Measurements from ENCODE around the gene PAX2.

PAX2 gene

GRCh38 chr10:100731407-100732240 is 13.8 kb upstream of the PAX2 start:
- peaks cover 37% of the 10 kb centered on the region for H3K4me1 Mint-ChIP-seq (ENCODE audit: low read depth)
- H3K4me3 Mint-ChIP-seq: peak overlapping the region; percentile 38
- peaks cover 96% of the 10 kb centered on the region for H3K27me3 Mint-ChIP-seq
- H3K36me3 Mint-ChIP-seq (ENCODE audit: low read depth): no peaks in the 10 kb centered on the region
- DNase-seq: no peak
- no peaks in the 10 kb centered on the region for H3K9me3 Mint-ChIP-seq
- no peak overlapping the region for H3K27ac Mint-ChIP-seq

GRCh38 chr10:100732241-100732596 is 13.2 kb upstream of the PAX2 start:
- no peak for DNase-seq
- no peaks in the 10 kb centered on the region for H3K9me3 Mint-ChIP-seq
- H3K27ac Mint-ChIP-seq: no peak overlapping the region
- H3K27me3 Mint-ChIP-seq: peaks cover 98% of the 10 kb centered on the region
- no peak overlapping the region for H3K4me3 Mint-ChIP-seq
- H3K36me3 Mint-ChIP-seq (ENCODE audit: low read depth): no peaks in the 10 kb centered on the region
- H3K4me1 Mint-ChIP-seq (ENCODE audit: low read depth): peaks cover 40% of the 10 kb centered on the region

GRCh38 chr10:100733329-100733728 is 12.1 kb upstream of the PAX2 start:
- no peak overlapping the region for H3K4me3 Mint-ChIP-seq
- DNase-seq: no peak
- peaks cover 49% of the 10 kb centered on the region for H3K4me1 Mint-ChIP-seq (ENCODE audit: low read depth)
- no peaks in the 10 kb centered on the region for H3K36me3 Mint-ChIP-seq (ENCODE audit: low read depth)
- peaks cover 98% of the 10 kb centered on the region for H3K27me3 Mint-ChIP-seq
- no peak overlapping the region for H3K27ac Mint-ChIP-seq
- H3K9me3 Mint-ChIP-seq: no peaks in the 10 kb centered on the region

GRCh38 chr10:100734295-100735086 is 10.9 kb upstream of the PAX2 start:
- no peaks in the 10 kb centered on the region for H3K9me3 Mint-ChIP-seq
- H3K4me3 Mint-ChIP-seq: no peak overlapping the region
- H3K4me1 Mint-ChIP-seq (ENCODE audit: low read depth): peaks cover 46% of the 10 kb centered on the region
- H3K27ac Mint-ChIP-seq: no peak overlapping the region
- H3K27me3 Mint-ChIP-seq: peaks cover 98% of the 10 kb centered on the region
- DNase-seq: no peak
- no peaks in the 10 kb centered on the region for H3K36me3 Mint-ChIP-seq (ENCODE audit: low read depth)

GRCh38 chr10:100735087-100735336 is 10.4 kb upstream of the PAX2 start:
- H3K4me1 Mint-ChIP-seq (ENCODE audit: low read depth): peaks cover 42% of the 10 kb centered on the region
- H3K4me3 Mint-ChIP-seq: no peak overlapping the region
- H3K9me3 Mint-ChIP-seq: no peaks in the 10 kb centered on the region
- no peak overlapping the region for H3K27ac Mint-ChIP-seq
- H3K36me3 Mint-ChIP-seq (ENCODE audit: low read depth): no peaks in the 10 kb centered on the region
- DNase-seq: no peak
- H3K27me3 Mint-ChIP-seq: peaks cover 98% of the 10 kb centered on the region

- Mint-ChIP-seq H3K36me3 (ENCODE audit: low read depth) (no peaks in the 10 kb centered on the region), H3K4me3 (no peak overlapping the region), H3K27me3 (peaks cover 98% of the 10 kb centered on the region), H3K4me1 (ENCODE audit: low read depth) (peaks cover 38% of the 10 kb centered on the region), H3K9me3 (no peaks in the 10 kb centered on the region), H3K27ac (no peak overlapping the region)
- peak; percentile 32 for DNase-seq
Measured at GRCh38 chr10:100735337-100736143, 9.8 kb upstream of the PAX2 start.

- Mint-ChIP-seq H3K4me3 (no peak overlapping the region), H3K36me3 (ENCODE audit: low read depth) (no peaks in the 10 kb centered on the region), H3K27ac (no peak overlapping the region), H3K9me3 (no peaks in the 10 kb centered on the region), H3K4me1 (ENCODE audit: low read depth) (peaks cover 31% of the 10 kb centered on the region), H3K27me3 (peaks cover 99% of the 10 kb centered on the region)
- no peak for DNase-seq
Measured at GRCh38 chr10:100736144-100736808, 9.1 kb upstream of the PAX2 start.

GRCh38 chr10:100736809-100737354 is 8.5 kb upstream of the PAX2 start:
- peaks cover 99% of the 10 kb centered on the region for H3K27me3 Mint-ChIP-seq
- peaks cover 28% of the 10 kb centered on the region for H3K4me1 Mint-ChIP-seq (ENCODE audit: low read depth)
- H3K4me3 Mint-ChIP-seq: no peak overlapping the region
- no peaks in the 10 kb centered on the region for H3K36me3 Mint-ChIP-seq (ENCODE audit: low read depth)
- no peaks in the 10 kb centered on the region for H3K9me3 Mint-ChIP-seq
- no peak overlapping the region for H3K27ac Mint-ChIP-seq
- no peak for DNase-seq

GRCh38 chr10:100737355-100738054 is 7.9 kb upstream of the PAX2 start:
- no peaks in the 10 kb centered on the region for H3K9me3 Mint-ChIP-seq
- peaks cover 28% of the 10 kb centered on the region for H3K4me1 Mint-ChIP-seq (ENCODE audit: low read depth)
- no peaks in the 10 kb centered on the region for H3K36me3 Mint-ChIP-seq (ENCODE audit: low read depth)
- H3K27ac Mint-ChIP-seq: no peak overlapping the region
- peak overlapping the region; percentile 54 for H3K4me3 Mint-ChIP-seq
- peaks cover 99% of the 10 kb centered on the region for H3K27me3 Mint-ChIP-seq
- peak; percentile 52 for DNase-seq

- Mint-ChIP-seq H3K27me3 (peaks cover 99% of the 10 kb centered on the region), H3K27ac (no peak overlapping the region), H3K4me3 (peak overlapping the region; percentile 16)
Measured at GRCh38 chr10:100738055-100738827, 7.1 kb upstream of the PAX2 start.

GRCh38 chr10:100739517-100740368 is 5.6 kb upstream of the PAX2 start:
- Mint-ChIP-seq H3K27ac (no peak overlapping the region), H3K9me3 (no peaks in the 10 kb centered on the region), H3K27me3 (peaks cover 100% of the 10 kb centered on the region), H3K36me3 (ENCODE audit: low read depth) (no peaks in the 10 kb centered on the region), H3K4me3 (no peak overlapping the region), H3K4me1 (ENCODE audit: low read depth) (peaks cover 39% of the 10 kb centered on the region)
- DNase-seq: no peak

More at GRCh38 chr10:100738055-100738827, 7.1 kb upstream of the PAX2 start:
- Mint-ChIP-seq H3K4me1 (ENCODE audit: low read depth) (peaks cover 30% of the 10 kb centered on the region), H3K9me3 (no peaks in the 10 kb centered on the region), H3K36me3 (ENCODE audit: low read depth) (no peaks in the 10 kb centered on the region)
- DNase-seq: no peak

GRCh38 chr10:100740476-100741377 is 4.7 kb upstream of the PAX2 start:
- Mint-ChIP-seq H3K27ac (no peak overlapping the region), H3K36me3 (ENCODE audit: low read depth) (no peaks in the 10 kb centered on the region), H3K4me3 (no peak overlapping the region), H3K27me3 (peaks cover 95% of the 10 kb centered on the region), H3K9me3 (no peaks in the 10 kb centered on the region), H3K4me1 (ENCODE audit: low read depth) (peaks cover 37% of the 10 kb centered on the region)
- DNase-seq: no peak

Measured in activated T-cell treated with anti-CD3 and anti-CD28 coated beads, Interleukin-2, amount 50 U/mL, for 24 hours (primary cell).